Right cardiac atrium (tissue), 5 donors: ENCODE data around the gene GPR87. TPM values are rescaled to one million over a fixed set of nuclear protein-coding genes. Genes with fewer than 3 reads are reported as not detected.

Source experiments
- ATAC-seq, 2 donors: fragments of 200-7000 bp; cut with Tn5 transposase; one replicate each; pipeline versions ENCODE4 v1.8.0 to v1.9.1; 2020; ENCODE audit warnings: moderate library complexity in 2 of 2, mild to moderate bottlenecking in 1 of 2
- DNase-seq, 3 donors: peaks; one replicate each; pipeline ENCODE4 v3.0.0-alpha.2; 2020
- H3K27ac ChIP-seq: one replicate; pipeline ENCODE4 v1.5.1; 2013; ENCODE audit warnings: mild to moderate bottlenecking, low read length, control low read depth, moderate library complexity
- H3K27me3 ChIP-seq: one replicate; pipeline ENCODE4 v1.6.1; 2013; ENCODE audit not compliant: control insufficient read depth, insufficient read depth
- H3K4me1 ChIP-seq: one replicate; pipeline ENCODE4 v1.6.1; 2013; ENCODE audit warnings: low read length; ENCODE audit not compliant: control insufficient read depth, insufficient read depth
- H3K4me3 ChIP-seq: one replicate; pipeline ENCODE4 v1.5.1; 2013; ENCODE audit warnings: low read length, control low read depth
- H3K9me3 ChIP-seq: one replicate; pipeline ENCODE4 v1.6.1; 2013; ENCODE audit warnings: low read length; ENCODE audit not compliant: control insufficient read depth
- WGBS: extraction: QIAGEN DNeasy Blood & Tissue Kit; methylation state at CpG from one replicate; pipeline ENCODE4 v1.1.7; 2013; 5-methylcytosine and 5-hydroxymethylcytosine counted together
- intact Hi-C, 4 donors: fragments of 100-400 bp; cut with DNase I; formaldehyde crosslinking; loops; one replicate each; pipeline versions ENCODE4 v1.11.0 to v1.14.0; 2022 to 2023
- polyA plus RNA-seq: library from polyadenylated mRNA; stranded (reverse); fragments of 200-250 nt; gene quantifications from one replicate; pipeline ENCODE4 v1.2.3, GENCODE V29; 2013
- total RNA-seq, 4 donors: library from RNA; stranded (reverse); fragmentation: NEBNext Ultra II Directional; extraction: Animal tissue kit (Norgen Biotek cat#: 25700); gene quantifications; one replicate each; pipeline ENCODE4 v1.2.1, GENCODE V29; 2021
- donor health status: healthy with polysubstance abuse.
- donor health status: DM: no; HTN: yes; CAD: no.
- donor health status: DM: no; HTN: no; CAD: no.
- donor health status: DM: no; HTN: yes; CAD: no; lungs with severe emphysema.
- donor health status: DM: yes; HTN: yes; CAD: no.

Gene GPR87
- total and polyA plus RNA-seq, 5 donors: not detected

- ATAC-seq: no peak
- no peak overlapping the region for H3K27ac ChIP-seq
- H3K9me3 ChIP-seq: no peaks in the 10 kb centered on the region
- H3K27me3 ChIP-seq: no peaks in the 10 kb centered on the region
- no peak for DNase-seq
- intact Hi-C loops: no loop called here
- no peak overlapping the region for H3K4me3 ChIP-seq
- 76% methylated on average over 2 of the region's 2 CpGs for WGBS
- no peaks in the 10 kb centered on the region for H3K4me1 ChIP-seq
Measured at GRCh38 chr3:151315846-151316245, 774 bp downstream of the GPR87 start.

GRCh38 chr3:151315136-151315535 is 1.5 kb downstream of the GPR87 start:
- ATAC-seq (no peak), DNase-seq (no peak)
- no peak overlapping the region for H3K27ac ChIP-seq
- H3K27me3 ChIP-seq: no peaks in the 10 kb centered on the region
- no peaks in the 10 kb centered on the region for H3K4me1 ChIP-seq
- no peak overlapping the region for H3K4me3 ChIP-seq
- H3K9me3 ChIP-seq: no peaks in the 10 kb centered on the region
- intact Hi-C loops: no loop called here
- WGBS: 80% methylated on average over 2 of the region's 2 CpGs

- no peak overlapping the region for H3K4me3 ChIP-seq
- intact Hi-C loops: no loop called here
- H3K9me3 ChIP-seq: no peaks in the 10 kb centered on the region
- 95% methylated on average over 5 of the region's 5 CpGs for WGBS
- H3K27me3 ChIP-seq: no peaks in the 10 kb centered on the region
- ATAC-seq (no peak), DNase-seq (no peak)
- no peaks in the 10 kb centered on the region for H3K4me1 ChIP-seq
- no peak overlapping the region for H3K27ac ChIP-seq
Measured at GRCh38 chr3:151314593-151314992, 2.0 kb downstream of the GPR87 start.

- H3K4me3 ChIP-seq: no peak overlapping the region
- H3K27ac ChIP-seq: no peak overlapping the region
- ATAC-seq (no peak), DNase-seq (no peak)
- 96% methylated on average over 2 of the region's 2 CpGs for WGBS
- intact Hi-C loops: no loop called here
- H3K9me3 ChIP-seq: no peaks in the 10 kb centered on the region
- no peaks in the 10 kb centered on the region for H3K27me3 ChIP-seq
- no peaks in the 10 kb centered on the region for H3K4me1 ChIP-seq
Measured at GRCh38 chr3:151314137-151314536, 2.5 kb downstream of the GPR87 start.

GRCh38 chr3:151312972-151313371 is 3.6 kb downstream of the GPR87 start:
- intact Hi-C loops: no loop called here
- 94% methylated on average over 3 of the region's 3 CpGs for WGBS

GRCh38 chr3:151309566-151309965 is 7.1 kb downstream of the GPR87 start:
- Histone ChIP-seq H3K27me3 (no peaks in the 10 kb centered on the region), H3K4me3 (no peak overlapping the region), H3K4me1 (peaks cover 1% of the 10 kb centered on the region), H3K27ac (no peak overlapping the region), H3K9me3 (no peaks in the 10 kb centered on the region)
- DNase-seq: no peak
- no peak for ATAC-seq
- intact Hi-C loops: no loop called here
- 97% methylated on average over 2 of the region's 2 CpGs for WGBS

More at GRCh38 chr3:151312972-151313371, 3.6 kb downstream of the GPR87 start:
- H3K27ac ChIP-seq: no peak overlapping the region
- no peaks in the 10 kb centered on the region for H3K9me3 ChIP-seq
- no peak overlapping the region for H3K4me3 ChIP-seq
- H3K4me1 ChIP-seq: no peaks in the 10 kb centered on the region
- DNase-seq (no peak), ATAC-seq (no peak)
- H3K27me3 ChIP-seq: no peaks in the 10 kb centered on the region

GRCh38 chr3:151307583-151308488 is 8.8 kb downstream of the GPR87 start:
- H3K27me3 ChIP-seq: no peaks in the 10 kb centered on the region
- peaks cover 1% of the 10 kb centered on the region for H3K4me1 ChIP-seq
- H3K4me3 ChIP-seq: no peak overlapping the region
- DNase-seq: no peak
- no peak for ATAC-seq
- intact Hi-C loops: no loop called here
- 90% methylated on average over 1 of the region's 1 CpG for WGBS
- H3K9me3 ChIP-seq: no peaks in the 10 kb centered on the region
- no peak overlapping the region for H3K27ac ChIP-seq

GRCh38 chr3:151307131-151307530 is 9.5 kb downstream of the GPR87 start:
- intact Hi-C loops: no loop called here
- Histone ChIP-seq H3K27ac (no peak overlapping the region), H3K9me3 (no peaks in the 10 kb centered on the region), H3K4me1 (peaks cover 1% of the 10 kb centered on the region), H3K4me3 (no peak overlapping the region), H3K27me3 (no peaks in the 10 kb centered on the region)
- DNase-seq (no peak), ATAC-seq (no peak)

- no peak for ATAC-seq
- 89% methylated on average over 6 of the region's 6 CpGs for WGBS
- intact Hi-C loops: no loop called here
Measured at GRCh38 chr3:151306168-151306810, 10.3 kb downstream of the GPR87 start.

GRCh38 chr3:151305775-151306151 is 10.9 kb downstream of the GPR87 start:
- 77% methylated on average over 4 of the region's 4 CpGs for WGBS
- no peak for DNase-seq
- no peaks in the 10 kb centered on the region for H3K9me3 ChIP-seq

More at GRCh38 chr3:151306168-151306810, 10.3 kb downstream of the GPR87 start:
- H3K9me3 ChIP-seq: no peaks in the 10 kb centered on the region
- H3K27ac ChIP-seq: no peak overlapping the region
- H3K27me3 ChIP-seq: no peaks in the 10 kb centered on the region
- H3K4me3 ChIP-seq: no peak overlapping the region
- no peak for DNase-seq
- peaks cover 1% of the 10 kb centered on the region for H3K4me1 ChIP-seq

GRCh38 chr3:151305060-151305774 is 11.4 kb downstream of the GPR87 start:
- Histone ChIP-seq H3K4me1 (peaks cover 1% of the 10 kb centered on the region), H3K27ac (no peak overlapping the region), H3K4me3 (no peak overlapping the region), H3K9me3 (no peaks in the 10 kb centered on the region), H3K27me3 (no peaks in the 10 kb centered on the region)
- ATAC-seq: peak; percentile 42 to 78
- WGBS: 68% methylated on average over 7 of the region's 7 CpGs
- intact Hi-C loops: no loop called here
- DNase-seq: peak in 1 of 3 donors; percentile 27

More at GRCh38 chr3:151305775-151306151, 10.9 kb downstream of the GPR87 start:
- Histone ChIP-seq H3K27me3 (no peaks in the 10 kb centered on the region), H3K4me3 (no peak overlapping the region), H3K27ac (no peak overlapping the region), H3K4me1 (peaks cover 1% of the 10 kb centered on the region)
- ATAC-seq: no peak
- intact Hi-C loops: no loop called here
